Measurements from ENCODE around the gene SFXN2.

DNA sequence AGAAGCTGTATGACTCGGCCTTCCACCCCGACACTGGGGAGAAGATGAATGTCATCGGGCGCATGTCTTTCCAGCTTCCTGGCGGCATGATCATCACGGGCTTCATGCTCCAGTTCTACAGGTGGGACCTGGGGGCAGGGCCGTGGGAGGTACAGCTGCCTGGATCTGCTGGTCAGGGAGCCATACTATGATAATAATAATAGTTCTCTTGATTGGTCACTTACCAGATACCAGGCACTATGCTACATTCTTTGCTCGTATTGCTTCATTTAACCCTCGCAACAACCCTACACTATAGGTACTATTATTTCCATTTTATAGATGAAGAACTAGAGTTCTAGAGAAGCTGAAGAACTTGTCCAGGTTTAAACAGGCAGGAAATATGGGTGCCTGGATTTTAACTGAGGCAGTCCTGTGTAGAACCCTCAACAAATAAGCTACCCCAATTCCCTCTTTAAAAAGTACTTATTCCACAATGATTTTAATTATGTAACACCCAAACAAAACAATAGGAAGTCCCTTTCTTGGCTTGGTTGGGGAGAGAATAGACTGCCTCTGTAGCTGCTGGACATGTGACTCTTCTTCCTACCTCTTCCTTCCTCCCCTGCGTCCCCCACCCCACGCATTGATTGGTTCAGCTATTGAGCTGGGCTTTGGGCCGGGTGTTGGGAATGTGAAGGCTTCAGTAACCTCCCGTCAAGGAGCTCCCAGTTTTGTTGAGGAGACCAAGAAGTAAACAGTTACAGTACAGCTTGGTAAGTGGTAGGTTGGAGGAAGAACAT is 12.8 kb downstream of the SFXN2 start:
- TF ChIP-seq, protein P1, sequence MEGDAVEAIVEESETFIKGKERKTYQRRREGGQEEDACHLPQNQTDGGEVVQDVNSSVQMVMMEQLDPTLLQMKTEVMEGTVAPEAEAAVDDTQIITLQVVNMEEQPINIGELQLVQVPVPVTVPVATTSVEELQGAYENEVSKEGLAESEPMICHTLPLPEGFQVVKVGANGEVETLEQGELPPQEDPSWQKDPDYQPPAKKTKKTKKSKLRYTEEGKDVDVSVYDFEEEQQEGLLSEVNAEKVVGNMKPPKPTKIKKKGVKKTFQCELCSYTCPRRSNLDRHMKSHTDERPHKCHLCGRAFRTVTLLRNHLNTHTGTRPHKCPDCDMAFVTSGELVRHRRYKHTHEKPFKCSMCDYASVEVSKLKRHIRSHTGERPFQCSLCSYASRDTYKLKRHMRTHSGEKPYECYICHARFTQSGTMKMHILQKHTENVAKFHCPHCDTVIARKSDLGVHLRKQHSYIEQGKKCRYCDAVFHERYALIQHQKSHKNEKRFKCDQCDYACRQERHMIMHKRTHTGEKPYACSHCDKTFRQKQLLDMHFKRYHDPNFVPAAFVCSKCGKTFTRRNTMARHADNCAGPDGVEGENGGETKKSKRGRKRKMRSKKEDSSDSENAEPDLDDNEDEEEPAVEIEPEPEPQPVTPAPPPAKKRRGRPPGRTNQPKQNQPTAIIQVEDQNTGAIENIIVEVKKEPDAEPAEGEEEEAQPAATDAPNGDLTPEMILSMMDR (IDR thresholded peaks at IDR 0.05): no peak
- TF ChIP-seq POLR2A (IDR thresholded peaks at IDR 0.05): no peak

Data from uterus (tissue), 2 donors.